ENCODE results near the gene PDE11A.
"Not testable (repeated sequence)": the region's sequence is repeated elsewhere in the genome, so short reads cannot be mapped to it uniquely, and the experiment has no call there.

The PDE11A gene

DNA sequence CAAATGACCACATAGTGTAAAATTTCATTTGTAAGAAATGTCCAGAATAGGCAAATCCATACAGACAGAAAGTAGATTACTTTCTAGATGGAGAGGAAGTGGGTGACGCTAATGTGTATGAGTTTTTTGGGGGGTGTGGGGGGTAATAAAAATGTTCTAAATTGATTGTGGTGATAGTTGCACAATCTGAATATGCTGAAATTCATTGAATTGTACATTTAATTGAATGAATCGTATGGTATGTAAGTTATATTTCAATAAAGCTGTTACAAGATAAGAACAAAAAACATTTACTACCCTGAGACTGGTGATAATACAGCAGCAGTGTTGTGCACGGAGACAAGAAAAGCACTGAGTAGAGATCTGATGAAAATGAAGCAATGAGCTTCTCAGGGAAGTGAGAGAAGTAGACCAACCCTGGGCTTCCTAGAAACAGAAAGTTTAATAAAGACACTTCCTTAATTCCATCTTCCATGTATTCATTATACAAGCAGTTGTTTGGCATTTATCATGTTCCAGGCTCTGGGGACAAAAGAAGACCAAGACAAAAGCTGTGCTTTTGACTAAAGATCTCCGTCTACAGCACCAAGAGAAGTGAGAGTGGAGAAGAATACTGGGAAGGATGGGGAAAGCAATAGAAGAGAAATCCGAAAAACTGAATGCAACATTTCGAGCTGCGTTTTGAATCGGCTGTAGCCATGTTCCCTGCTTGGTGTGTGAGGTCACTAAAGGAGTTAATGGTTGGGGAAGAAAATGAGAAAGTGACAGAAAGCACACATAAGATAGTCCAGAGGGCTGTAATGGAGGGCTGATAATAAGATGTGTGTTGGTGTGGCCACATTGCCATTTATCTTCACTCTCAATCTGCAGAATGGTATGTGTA lies 1.8 kb upstream of the PDE11A start:
- no peak for DNase-seq

DNA sequence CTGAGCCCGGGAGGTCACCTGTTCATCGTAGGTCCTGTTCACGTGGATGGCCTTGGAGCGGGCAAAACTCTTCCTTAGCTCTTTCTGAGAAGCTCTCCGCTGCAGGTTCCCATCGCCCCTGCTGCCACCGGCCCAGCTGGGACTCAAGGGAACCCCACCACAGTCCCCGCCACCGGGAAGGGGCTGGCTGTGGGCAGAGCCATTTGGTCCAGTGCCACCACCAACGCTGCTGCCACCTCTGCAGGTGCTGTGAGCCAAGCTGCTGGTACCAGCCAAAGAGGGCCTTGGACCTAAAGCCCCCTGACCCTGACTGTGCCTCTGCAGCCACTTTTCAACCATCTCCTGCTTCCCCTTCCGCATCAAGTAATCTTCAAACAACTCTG lies 586 bp downstream of the PDE11A start:
- DNase-seq: no peak

DNA sequence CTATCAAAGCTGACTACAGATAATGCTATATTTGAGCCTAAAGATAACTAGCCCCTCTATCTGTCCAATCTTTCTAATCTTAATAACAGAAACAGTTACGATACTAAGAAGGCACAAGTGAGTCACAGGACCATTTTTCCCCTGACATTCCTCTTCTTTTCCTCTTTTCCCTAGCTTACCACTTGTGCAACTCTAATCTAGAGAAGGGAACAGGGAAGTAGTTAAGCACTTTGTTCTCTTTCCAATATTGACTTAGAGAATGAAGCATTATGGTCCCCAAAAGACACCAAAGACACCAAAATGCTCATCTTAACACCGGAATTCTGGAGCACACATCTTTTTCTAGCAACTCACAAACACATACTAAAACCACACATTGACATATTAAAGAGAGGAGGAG lies 1.8 kb downstream of the PDE11A start:
- no peak for DNase-seq

DNA sequence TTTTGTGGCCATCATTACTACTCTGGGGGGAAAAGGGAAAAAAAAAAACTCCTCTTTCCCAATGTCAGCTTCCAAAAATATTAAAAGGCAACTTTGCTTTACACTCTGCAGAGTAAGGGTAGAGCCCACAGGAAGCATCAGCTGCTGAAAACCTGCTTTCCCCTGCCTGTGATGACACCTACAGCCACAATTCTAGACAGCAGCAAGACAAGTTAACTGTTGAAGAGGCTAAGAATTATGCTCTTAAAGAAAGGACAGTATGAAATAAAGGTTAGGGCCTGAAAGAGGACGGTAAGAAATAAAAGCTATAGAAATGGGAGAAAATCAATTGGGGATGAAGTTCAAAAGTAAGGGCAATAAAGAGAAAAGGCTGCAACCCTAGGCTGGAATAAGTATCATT lies 3.0 kb downstream of the PDE11A start:
- no peak for DNase-seq

DNA sequence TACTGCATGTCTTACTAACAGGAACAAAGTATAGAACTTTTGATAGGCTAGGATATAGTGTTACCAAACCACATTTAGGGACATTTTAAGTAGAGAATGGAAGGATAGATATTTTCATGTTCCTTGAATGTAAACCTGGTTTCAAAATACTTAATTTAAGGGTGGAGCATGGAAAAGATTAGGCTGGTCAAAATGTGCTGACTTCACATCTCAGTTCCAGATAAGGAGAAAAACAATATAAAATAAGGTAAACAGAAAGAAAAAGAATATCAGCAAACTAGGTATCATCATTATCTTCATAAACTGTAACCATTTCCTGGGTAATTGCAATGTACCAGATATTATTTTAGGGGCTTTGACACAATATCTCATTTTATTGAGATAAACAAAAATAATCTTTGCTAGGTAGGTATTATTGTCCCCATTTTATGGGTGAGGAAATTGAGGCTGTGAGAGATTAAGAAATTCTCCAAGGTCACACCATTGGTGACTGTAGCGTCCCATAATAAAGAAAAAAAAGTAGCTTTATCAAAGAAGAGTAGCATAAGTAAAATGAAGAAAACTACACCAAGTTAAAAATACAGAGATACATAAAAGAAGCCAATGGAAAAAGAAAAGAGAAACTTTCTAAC lies 3.6 kb downstream of the PDE11A start:
- no peak for DNase-seq

DNA sequence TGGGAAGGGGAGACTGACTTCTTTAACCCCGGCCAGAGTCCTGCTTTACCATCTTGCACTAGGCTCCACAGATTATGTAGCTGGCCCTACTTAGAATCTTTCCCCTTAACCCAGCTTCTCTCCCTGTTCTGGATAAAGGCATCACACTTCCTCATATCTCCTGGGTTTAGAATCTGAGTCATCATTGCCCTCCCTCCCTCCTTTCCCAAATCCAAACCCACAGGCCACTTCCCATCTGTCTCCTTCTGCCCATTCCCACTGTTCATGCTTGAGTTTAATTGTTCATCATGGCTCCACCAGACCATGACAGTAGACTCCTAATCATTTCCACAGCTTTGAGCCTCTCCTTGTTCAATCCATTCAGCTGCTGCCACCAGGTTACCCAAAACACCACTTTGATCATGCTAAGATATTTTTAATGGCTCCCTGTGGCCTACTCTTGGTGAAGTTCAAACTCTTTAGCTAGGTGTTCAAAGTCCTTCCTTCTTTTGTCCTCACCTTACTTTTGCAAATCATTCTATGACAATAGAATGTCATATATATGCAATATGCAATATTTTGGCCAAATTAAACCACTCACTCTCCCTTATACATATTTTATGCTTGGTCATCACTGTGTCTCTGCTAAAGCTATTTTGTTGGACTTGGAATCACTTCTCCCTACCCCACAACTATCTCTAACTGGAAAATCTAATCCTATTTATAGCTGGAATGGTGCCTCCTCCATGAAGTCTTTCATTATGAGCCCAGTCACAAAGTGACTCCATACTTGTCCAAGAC lies 5.5 kb downstream of the PDE11A start:
- no peak for DNase-seq

DNA sequence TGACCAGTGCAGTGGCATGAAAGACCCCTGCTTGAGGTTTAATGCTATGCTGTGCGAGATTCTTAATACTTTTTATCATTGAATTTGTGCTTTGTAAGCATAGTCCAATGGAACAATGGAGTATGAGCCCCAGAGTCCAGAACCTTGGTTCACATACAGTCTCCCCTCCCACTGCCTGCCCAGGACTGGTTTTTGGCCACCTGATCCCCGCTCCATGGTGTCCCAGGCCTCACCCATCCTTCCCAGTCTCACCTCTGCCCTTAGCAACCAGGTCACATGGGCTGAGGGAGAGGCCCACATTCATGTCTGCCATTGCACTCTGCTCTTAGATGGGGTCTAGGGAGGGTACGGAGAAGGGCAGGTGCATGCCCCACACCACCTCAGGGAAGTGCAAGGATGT lies 6.3 kb downstream of the PDE11A start:
- DNase-seq: no peak

DNA sequence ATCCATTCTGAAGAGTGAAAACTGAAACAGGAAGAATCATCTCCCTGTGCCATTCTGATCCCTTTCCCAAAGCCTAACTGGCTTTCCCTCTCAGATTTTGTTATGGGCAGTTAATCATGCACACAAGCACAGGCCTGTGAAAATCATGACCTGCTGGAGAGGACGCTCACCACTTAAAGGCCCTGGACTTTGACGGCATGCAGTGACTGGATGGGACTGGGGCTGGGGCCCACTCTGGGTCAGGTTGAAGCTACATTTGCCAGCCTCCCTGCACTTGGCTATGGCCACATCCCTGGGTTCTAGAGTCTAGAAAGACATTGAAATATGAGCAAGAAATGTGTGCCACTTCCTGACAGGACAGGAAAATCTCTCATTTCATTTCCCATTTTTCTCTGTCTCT lies 12.9 kb downstream of the PDE11A start:
- DNase-seq: no peak

DNA sequence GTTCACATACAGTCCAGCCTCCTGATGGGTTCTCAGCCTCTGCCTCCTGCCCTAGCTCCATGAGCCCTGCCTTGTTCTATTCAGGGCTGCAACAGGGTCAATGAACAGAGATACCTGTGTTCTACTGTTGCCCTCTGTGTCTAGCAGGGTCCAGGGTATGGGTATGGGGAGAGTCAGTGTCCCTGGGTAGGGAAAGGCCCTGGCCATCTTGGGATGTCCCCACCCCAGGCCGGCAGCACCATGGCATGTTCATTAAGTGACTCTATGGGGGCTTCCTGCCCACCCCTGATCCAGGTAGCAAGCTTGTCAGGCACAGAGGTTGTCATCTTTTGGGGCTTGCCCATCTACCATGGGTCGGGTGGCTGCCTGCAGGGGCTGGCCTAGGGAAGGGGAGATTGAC lies 13.5 kb downstream of the PDE11A start:
- DNase-seq: no peak

DNA sequence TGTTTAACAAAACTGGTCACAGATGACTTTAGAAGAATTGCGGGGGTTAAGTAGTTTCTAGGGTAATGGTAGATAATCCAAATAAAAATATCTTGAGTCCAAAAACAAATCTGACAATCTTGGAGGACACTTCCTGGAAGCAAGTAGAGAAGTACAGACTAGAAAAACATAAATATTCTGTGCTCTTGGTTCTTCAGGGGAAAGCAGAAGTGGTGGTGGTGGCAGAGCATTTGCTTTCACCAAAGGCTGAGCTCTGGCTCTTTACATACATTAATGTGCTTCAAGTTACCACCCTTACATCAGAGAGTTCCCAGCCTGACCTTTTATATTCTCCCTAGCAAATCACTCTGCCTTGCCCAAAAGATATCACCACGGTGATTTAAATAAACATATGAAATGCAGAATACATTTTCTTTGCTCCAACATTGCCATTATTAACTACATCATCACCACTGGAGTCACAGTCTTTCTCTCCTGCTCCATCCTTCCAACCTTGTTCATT lies 15.3 kb downstream of the PDE11A start:
- no peak for DNase-seq

DNA sequence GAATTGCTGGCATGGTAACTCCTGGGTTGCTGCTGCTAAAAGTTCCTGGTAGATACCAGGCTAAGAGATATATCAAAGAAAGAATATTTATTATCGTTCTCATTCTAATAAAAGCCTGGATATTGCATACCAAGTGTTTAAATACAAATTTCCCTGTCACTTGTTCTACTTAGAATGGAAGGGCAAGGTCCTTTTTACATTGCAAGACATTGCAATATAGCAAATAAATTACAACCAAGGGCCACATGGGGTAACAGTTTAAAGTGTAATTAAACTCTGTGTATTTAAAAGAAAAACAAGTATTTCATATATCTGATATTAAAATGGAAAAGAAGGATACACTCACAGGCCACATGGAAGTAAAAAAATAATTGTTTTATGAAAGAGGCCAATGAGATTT lies 16.2 kb downstream of the PDE11A start:
- no peak for DNase-seq

DNA sequence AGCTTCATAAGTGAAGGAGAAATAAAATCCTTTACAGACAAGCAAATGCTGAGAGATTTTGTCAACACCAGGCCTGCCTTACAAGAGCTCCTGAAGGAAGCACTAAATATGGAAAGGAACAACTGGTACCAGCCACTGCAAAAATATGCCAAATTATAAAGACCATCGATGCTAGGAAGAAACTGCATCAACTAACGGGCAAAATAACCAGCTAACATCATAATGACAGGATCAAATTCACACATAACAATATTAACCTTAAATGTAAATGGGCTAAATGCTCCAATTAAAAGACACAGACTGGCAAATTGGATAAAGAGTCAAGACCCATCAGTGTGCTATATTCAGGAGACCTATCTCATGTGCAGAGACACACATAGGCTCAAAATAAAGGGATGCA lies 21.3 kb downstream of the PDE11A start:
- not testable (repeated sequence) for DNase-seq

DNA sequence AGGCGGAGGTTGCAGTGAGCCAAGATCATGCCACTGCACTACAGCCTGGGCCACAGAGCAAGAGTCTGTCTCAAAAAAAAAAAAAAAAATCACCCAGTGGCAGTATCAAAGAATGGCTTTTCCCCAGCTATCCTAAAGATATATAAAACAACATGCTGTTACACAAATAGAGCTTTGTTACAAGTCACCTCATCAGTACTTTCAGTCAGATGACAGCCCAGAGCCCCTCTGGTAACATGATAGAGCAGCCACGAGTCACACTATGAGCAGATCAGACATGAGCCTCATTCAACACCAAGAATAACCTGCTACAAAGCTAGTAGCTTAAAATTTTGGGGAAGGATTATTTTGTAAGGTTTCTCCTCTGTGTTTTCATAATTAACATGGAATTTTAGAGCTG lies 25.2 kb downstream of the PDE11A start:
- DNase-seq: no peak

DNA sequence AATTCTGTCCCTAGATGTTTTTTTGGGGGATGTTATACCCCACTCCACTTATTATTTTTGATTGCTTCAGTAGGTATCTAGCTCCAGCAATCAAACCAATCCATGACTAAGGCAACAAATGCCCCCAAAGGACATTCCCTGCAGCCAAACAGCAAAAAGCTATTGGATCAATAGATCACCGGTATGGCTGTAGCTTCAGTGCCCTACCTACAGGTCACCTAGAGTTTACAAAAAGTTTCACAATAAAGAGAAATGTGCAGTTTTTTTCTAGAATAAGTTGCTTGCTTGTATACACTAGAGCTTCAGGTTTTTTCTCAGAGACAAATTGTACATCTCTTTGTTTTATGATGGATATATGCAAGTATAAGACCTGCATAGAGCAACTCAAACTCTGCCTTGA lies 27.7 kb downstream of the PDE11A start:
- DNase-seq: no peak

DNA sequence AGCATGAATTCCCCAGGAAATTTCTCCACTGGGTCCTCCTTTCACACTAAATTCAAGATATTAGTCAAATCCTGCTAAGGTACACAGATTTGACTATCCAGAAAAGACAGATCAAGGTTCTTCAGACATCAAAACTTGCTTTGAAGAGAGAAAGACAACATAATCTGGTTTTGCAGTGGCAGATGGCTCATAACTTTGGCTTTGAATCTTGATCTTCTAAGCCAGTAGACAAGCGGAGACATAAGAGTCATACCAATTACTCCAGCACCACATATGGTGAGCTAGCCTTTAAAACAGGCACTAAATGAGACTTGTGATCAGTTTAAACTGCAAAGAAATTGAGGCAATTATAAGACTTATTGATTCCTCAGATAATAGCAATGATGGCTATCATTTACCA lies 29.3 kb downstream of the PDE11A start:
- no peak for DNase-seq

DNA sequence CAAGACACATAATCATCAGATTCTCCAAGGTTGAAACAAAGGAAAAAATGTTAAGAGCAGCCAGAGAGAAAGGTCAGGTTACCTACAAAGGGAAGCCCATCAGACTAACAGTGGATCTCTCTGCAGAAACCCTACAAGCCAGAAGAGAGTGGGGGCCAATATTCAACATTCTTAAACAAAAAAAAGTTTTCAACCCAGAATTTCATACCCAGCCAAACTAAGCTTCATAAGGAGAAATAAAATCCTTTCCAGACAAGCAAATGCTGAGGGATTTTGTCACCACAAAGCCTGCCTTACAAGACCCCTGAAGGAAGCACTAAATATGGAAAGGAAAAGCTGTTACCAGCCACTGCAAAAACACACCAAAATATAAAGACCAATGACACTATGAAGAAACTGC lies 39.0 kb downstream of the PDE11A start:
- not testable (repeated sequence) for DNase-seq

DNA sequence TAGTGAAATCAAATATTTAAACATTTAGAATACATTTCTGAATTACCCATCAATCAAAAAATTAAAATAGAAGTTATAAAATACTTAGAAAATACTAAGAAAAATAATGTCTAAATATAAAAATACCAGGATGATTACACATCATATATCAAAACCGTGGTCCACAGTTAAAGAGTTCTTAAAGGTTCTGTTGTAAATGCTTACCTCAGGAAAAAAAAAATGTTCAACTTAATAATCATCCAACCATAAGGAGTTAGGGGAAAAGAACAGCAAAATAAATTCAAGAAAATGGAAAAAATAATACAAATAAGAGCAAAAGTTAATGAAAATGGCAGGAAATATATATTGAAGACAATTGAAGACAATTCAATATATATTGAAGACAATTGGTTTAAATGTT lies 43.2 kb downstream of the PDE11A start:
- no peak for DNase-seq

DNA sequence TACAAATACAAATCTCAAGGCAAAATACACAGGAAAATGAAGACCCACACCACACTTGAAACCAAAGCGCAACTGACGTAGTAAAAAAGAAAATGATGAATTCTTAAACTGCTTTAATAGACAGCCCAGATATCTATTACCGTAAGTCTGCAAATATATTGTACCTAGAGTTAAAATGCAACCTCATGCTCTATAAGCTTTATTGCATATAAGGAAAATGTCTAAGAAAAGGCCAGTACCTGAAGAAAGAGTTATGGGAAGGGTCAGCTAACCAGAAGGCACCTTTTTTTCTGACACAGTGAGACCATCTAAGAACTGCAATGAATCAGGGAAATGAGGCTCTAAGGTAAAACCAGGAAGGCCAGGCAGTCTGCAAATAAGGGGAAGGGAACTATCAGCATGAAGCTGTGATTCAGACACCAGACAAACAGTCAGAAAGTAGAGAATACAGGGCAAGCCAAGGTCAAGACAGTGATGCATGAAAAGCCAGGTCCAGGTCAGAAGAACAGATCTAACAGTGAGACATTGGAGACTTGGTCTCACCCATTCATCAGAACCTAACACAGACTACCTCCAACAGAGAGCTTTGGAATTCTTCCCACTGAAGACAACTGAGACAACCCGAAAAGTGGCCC lies 46.9 kb downstream of the PDE11A start:
- DNase-seq: no peak

DNA sequence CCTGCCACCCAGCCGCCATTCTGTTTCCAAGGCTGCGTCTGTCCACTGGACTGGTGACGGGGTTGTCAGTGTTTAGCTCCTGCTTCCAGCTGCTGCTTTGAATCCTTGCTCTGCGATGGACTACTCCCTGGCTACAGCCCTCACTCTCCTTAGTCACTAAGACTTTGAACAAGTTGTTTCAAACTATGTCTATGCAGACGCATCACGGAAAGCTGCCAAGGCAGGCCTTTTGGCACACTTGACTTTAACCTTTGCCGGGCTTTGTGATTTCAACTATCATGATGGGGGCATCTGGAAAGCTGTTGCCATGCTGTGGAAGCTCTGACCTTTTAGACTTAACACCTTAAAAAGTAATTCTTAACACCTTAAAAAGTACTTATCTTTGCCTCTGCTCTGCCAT lies 54.4 kb downstream of the PDE11A start:
- DNase-seq: no peak

DNA sequence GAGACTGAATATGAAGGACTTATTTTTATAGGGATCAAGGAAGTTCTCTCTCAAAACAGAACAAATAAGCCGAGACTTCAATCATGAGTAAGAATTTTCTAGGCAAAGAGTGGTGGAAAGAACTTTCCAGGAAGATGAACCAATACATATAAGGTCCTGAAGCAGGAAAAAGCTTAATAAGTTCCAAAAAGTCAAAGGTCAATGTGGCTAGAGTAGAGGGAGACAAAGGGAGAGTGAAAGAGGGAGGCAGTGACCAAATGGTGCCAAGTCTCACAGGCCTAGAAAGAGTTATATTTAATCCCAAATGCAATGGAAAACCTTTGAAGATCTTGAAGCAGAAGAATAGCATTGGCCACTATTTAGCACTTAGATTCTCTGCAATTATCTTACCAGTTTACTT lies 56.0 kb downstream of the PDE11A start:
- no peak for DNase-seq

DNA sequence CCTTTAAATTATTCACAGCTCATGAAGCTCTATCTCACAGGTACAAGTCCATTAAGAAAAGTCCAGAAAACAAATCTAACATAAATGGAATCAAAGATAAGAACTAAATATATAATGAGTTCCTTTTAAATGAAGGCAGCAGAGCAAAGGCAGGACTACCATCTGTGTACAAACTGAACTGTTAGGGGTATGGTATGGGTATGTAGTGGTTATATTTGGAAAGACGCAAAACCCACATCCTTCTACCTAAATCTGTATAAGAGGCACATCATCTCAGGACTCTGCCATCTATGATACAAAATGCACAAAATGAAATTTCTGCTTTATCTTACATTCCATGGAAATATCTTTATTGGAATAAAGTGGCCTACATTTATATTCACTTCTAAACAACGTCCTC lies 59.9 kb downstream of the PDE11A start:
- no peak for DNase-seq

DNA sequence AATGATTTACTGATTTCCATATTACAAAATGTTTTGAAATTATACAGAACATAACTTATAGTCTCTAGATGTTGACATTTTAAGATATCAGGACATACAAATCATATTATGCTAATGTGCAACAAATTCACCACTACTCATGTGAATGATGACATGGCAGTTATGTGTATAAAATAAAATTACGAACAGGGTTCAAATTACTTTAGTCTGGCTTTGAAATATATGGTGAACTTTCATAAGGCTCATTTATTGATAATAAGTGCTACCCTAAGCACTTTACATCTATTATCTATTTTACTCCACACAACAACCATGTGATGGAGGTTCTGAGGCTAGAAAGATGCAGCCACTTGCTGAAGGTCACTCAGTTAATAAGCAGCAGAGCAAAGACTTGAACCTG lies 62.8 kb downstream of the PDE11A start:
- DNase-seq: no peak

DNA sequence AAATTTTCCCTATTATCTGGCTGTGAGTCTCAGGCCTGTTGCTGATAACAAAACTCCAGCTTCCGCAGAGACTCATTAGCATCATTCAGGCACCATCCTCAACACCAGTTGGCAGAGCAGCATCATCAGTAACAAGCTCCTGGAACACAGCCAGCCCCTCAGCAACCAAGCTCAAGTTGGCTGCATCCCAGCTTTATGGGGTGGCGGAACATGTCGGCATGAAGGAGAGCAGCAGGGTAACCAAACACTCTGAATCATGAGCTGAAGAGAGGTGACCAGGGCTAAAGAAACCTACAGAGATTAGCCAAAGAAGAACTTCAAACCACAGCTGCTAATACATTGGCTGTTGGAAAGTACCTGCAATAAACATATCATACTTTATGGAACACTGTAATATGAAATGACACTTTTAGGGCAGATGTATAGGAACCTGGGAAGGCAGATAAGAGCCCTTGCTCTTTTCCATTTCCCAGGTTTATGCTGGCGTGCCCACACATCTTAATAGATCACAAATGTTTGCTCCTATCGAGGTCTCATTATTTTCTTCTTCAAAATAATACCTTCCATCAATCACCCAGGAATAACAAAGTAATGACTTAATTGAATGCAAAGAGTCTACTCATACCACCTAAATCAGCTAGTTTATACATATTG lies 63.8 kb downstream of the PDE11A start:
- DNase-seq: no peak

All from GOT3 (cell line).